ENCODE measurements around the gene TCTA. TPM values are rescaled to one million over a fixed set of nuclear protein-coding genes. Genes with fewer than 3 reads are reported as not detected.

The TCTA gene
- total and polyA plus RNA-seq, 9 of the 15 experiments (the other 6 are each of a cell fraction or from before 2014, with no cell fraction given) = 4.0 to 15.4 (median 8.2) TPM

- Histone ChIP-seq H3K9me1 (ENCODE audit: control insufficient read depth, insufficient read depth, low read length) (no peaks in the 10 kb centered on the region), H3K9ac (ENCODE audit: insufficient read depth in 1 of 2, low read depth in 2 of 2, low read length in 2 of 2) (peak overlapping the region; percentile 65 to 92), H3K27ac (ENCODE audit: extremely low read depth, low read depth, low read length) (peak overlapping the region; percentile 88), H3K79me2 (ENCODE audit: control insufficient read depth, insufficient read depth, low read length) (no peaks in the 10 kb centered on the region), H3K4me1 (replicated peaks in 1 of 2; ENCODE audit: control insufficient read depth in 2 of 2, insufficient read depth in 2 of 2, low read length in 2 of 2) (peaks cover 0 to 21% of the 10 kb centered on the region in 2 experiments; a peak in 3 of 5 replicates), H2AFZ (ENCODE audit: low read depth, low read length) (peak overlapping the region; percentile 91), H4K20me1 (replicated peaks; ENCODE audit: control insufficient read depth, insufficient read depth, low read length) (no peaks in the 10 kb centered on the region), H3K36me3 (ENCODE audit: control insufficient read depth, insufficient read depth, low read length) (no peaks in the 10 kb centered on the region), H3K9me3 (replicated peaks; ENCODE audit: control insufficient read depth, insufficient read depth, low read depth, low read length) (no peaks in the 10 kb centered on the region), H3K4me3 (peak overlapping the region; percentile 58), H3K4me2 (ENCODE audit: insufficient read depth, low read length) (peak overlapping the region; percentile 89), H3K27me3 (ENCODE audit: control insufficient read depth in 2 of 2, insufficient read depth in 2 of 2, low read length in 2 of 2) (no peaks in the 10 kb centered on the region)
- FAIRE-seq = no peak
- POLR2A ChIA-PET = interaction anchor here (0.6 to 2.1 kb wide), 7 partner anchors 10 to 367 kb away, joined by 3 to 8 read pairs (median 5); partner anchors contain the start of gene RHOA
- in situ Hi-C loops (cut with MboI) = loop anchor here (25.0 kb wide), 1 partner anchor 266 kb away; the partner anchor contains the start of genes CCDC71 and KLHDC8B
- intact Hi-C loops (cut with micrococcal nuclease) = loop anchor here (5.0 kb wide), 1 partner anchor 86 kb away; the partner anchor contains the start of gene USP4
- no peak for DNase-seq (ENCODE audit: extremely low read depth in 1 of 4, low spot score in 3 of 4)
- CTCF ChIA-PET (ENCODE audit: low intra/inter-chr PET ratio) = no interaction called here
- TF ChIP-seq CBX3 (IDR thresholded peaks at IDR 0.05; ENCODE audit: borderline replicate concordance in 1 of 2, low read length in 2 of 2) = no peak
- TF ChIP-seq, protein P1, sequence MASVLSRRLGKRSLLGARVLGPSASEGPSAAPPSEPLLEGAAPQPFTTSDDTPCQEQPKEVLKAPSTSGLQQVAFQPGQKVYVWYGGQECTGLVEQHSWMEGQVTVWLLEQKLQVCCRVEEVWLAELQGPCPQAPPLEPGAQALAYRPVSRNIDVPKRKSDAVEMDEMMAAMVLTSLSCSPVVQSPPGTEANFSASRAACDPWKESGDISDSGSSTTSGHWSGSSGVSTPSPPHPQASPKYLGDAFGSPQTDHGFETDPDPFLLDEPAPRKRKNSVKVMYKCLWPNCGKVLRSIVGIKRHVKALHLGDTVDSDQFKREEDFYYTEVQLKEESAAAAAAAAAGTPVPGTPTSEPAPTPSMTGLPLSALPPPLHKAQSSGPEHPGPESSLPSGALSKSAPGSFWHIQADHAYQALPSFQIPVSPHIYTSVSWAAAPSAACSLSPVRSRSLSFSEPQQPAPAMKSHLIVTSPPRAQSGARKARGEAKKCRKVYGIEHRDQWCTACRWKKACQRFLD (CRISPR knock-in tag; IDR thresholded peaks at IDR 0.05) = 0 out of 2 replicates have a peak, but pooled peaks have one; percentile 20
- ATAC-seq = no peak
- TSS peak; percentile 84 for BruUV-seq (replicated peaks)
- 2% methylated on average over 9 of the region's 9 CpGs for WGBS (ENCODE audit: insufficient coverage, low coverage, missing lambda C conversion rate)
These were observed 16.5 kb downstream of the TCTA start for GRCh38 chr3:49428752-49429080.

GRCh38 chr3:49434731-49435130 lies 22.5 kb downstream of the TCTA start:
- Histone ChIP-seq H3K4me3 (no peak overlapping the region), H3K4me1 (replicated peaks in 1 of 2; ENCODE audit: control insufficient read depth in 2 of 2, insufficient read depth in 2 of 2, low read length in 2 of 2) (no peaks in the 10 kb centered on the region; a peak in 2 of 5 replicates), H4K20me1 (replicated peaks; ENCODE audit: control insufficient read depth, insufficient read depth, low read length) (no peaks in the 10 kb centered on the region), H2AFZ (ENCODE audit: low read depth, low read length) (no peak overlapping the region), H3K4me2 (ENCODE audit: insufficient read depth, low read length) (no peak overlapping the region), H3K9me3 (replicated peaks; ENCODE audit: control insufficient read depth, insufficient read depth, low read depth, low read length) (no peaks in the 10 kb centered on the region), H3K9ac (ENCODE audit: insufficient read depth in 1 of 2, low read depth in 2 of 2, low read length in 2 of 2) (no peak overlapping the region), H3K9me1 (ENCODE audit: control insufficient read depth, insufficient read depth, low read length) (no peaks in the 10 kb centered on the region), H3K27me3 (ENCODE audit: control insufficient read depth in 2 of 2, insufficient read depth in 2 of 2, low read length in 2 of 2) (no peaks in the 10 kb centered on the region), H3K36me3 (ENCODE audit: control insufficient read depth, insufficient read depth, low read length) (no peaks in the 10 kb centered on the region), H3K27ac (ENCODE audit: extremely low read depth, low read depth, low read length) (no peak overlapping the region), H3K79me2 (ENCODE audit: control insufficient read depth, insufficient read depth, low read length) (no peaks in the 10 kb centered on the region)
- ATAC-seq = no peak
- BruUV-seq (replicated peaks) = no TSS peak
- ChIA-PET CTCF (ENCODE audit: low intra/inter-chr PET ratio) (no interaction called here), POLR2A (interaction anchor here (0.7 kb wide), 1 partner anchor 295 kb away, joined by 3 read pairs; no protein-coding TSS in a partner anchor)
- DNase-seq (ENCODE audit: extremely low read depth in 1 of 4, low spot score in 3 of 4) = no peak
- no peak for FAIRE-seq
- intact Hi-C loops (cut with micrococcal nuclease) = no loop called here
- in situ Hi-C loops (cut with MboI) = loop anchor here (25.0 kb wide), 1 partner anchor 272 kb away; the partner anchor contains the start of genes CCDC71 and KLHDC8B
- no peak for TF ChIP-seq BRF1 (IDR thresholded peaks at IDR 0.05; ENCODE audit: borderline replicate concordance, extremely low read depth, insufficient read length)
- TF ChIP-seq PHB2 (IDR thresholded peaks at IDR 0.05; ENCODE audit: low read depth) = no peak
- no peak for TF ChIP-seq MAFG (tag; conservative IDR thresholded peaks at IDR 0.05)
- TF ChIP-seq BRCA1 (IDR thresholded peaks at IDR 0.05) = no peak
- no peak for TF ChIP-seq BRCA1 (CRISPR knock-in tag; IDR thresholded peaks at IDR 0.05)
- 77% methylated on average over 3 of the region's 5 CpGs for WGBS (ENCODE audit: insufficient coverage, low coverage, missing lambda C conversion rate)

Data from K562 (cell line).